Esophagus squamous epithelium (tissue), 4 donors: ENCODE data around the gene PACS2.

ENCODE experiments used
- CTCF ChIP-seq, 6 experiments: fragments of 450-650 bp in 4 of 6; fragments of 200-600 bp in 2 of 6; sonication (generic) in 2 of 6; IDR thresholded peaks; one replicate each; pipeline ENCODE4 v1.5.1; 2016 to 2019; ENCODE audit warnings: antibody characterized with exemption in 6 of 6, mild to moderate bottlenecking in 4 of 6, moderate library complexity in 4 of 6
- POLR2A ChIP-seq, 4 donors: fragments of 450-650 bp; IDR thresholded peaks; one replicate each; pipeline ENCODE4 v1.6.1; 2017; ENCODE audit warnings: antibody characterized with exemption in 4 of 4, mild to moderate bottlenecking in 4 of 4, moderate library complexity in 3 of 4

GRCh38 chr14:105267820-105268548 is 46.6 kb upstream of the PACS2 start:
- no peak for TF ChIP-seq POLR2A (IDR thresholded peaks at IDR 0.05)
- no peak for TF ChIP-seq CTCF (IDR thresholded peaks at IDR 0.05)
